Thyroid gland (tissue), 4 donors: ENCODE data around the gene PNPLA2.

Source experiments
- CTCF ChIP-seq, 6 experiments: fragments of 200-600 bp in 3 of 6; fragments of 450-650 bp in 3 of 6; sonication (generic) in 3 of 6; IDR thresholded peaks; one replicate each; pipeline ENCODE4 v1.5.1; 2016 to 2019; ENCODE audit warnings: antibody characterized with exemption in 6 of 6, mild to moderate bottlenecking in 2 of 6, inconsistent platforms in 1 of 6, moderate library complexity in 1 of 6
- POLR2A ChIP-seq, 2 donors: fragments of 450-650 bp; IDR thresholded peaks; one replicate each; pipeline ENCODE4 v1.6.1; 2017; ENCODE audit warnings: antibody characterized with exemption in 2 of 2, mild to moderate bottlenecking in 2 of 2, moderate library complexity in 1 of 2

GRCh38 chr11:773830-774229 is 44.9 kb upstream of the PNPLA2 start:
- no peak for TF ChIP-seq CTCF (IDR thresholded peaks at IDR 0.05)
- TF ChIP-seq POLR2A (IDR thresholded peaks at IDR 0.05): no peak
